ENCODE results near the gene PITPNC1. TPM values are rescaled to one million over a fixed set of nuclear protein-coding genes. Genes with fewer than 3 reads are reported as not detected.
A peak's percentile ranks its signal among the peaks of the same experiment; 100 is the strongest.
"Not testable (repeated sequence)": the region's sequence is repeated elsewhere in the genome, so short reads cannot be mapped to it uniquely, and the experiment has no call there.

Gene PITPNC1
- total RNA-seq, 2 donors from 2014 or later = 79.5 to 109 TPM

GRCh38 chr17:67577429-67578141, 200.5 kb downstream of the PITPNC1 start:
- Mint-ChIP-seq H3K27me3 (ENCODE audit: low read depth) (no peaks in the 10 kb centered on the region), H3K4me3 (peak overlapping the region in 1 of 2 donors; percentile 61), H3K9me3 (no peaks in the 10 kb centered on the region), H3K36me3 (ENCODE audit: insufficient read depth in 2 of 2) (peaks cover 2 to 4% of the 10 kb centered on the region in 2 donors), H3K27ac (peak overlapping the region; percentile 60), H3K4me1 (ENCODE audit: low read depth) (peaks cover 16% of the 10 kb centered on the region)
- DNase-seq = no peak
- no peak for ATAC-seq (replicated peaks in 1 of 2)

- peaks cover 16% of the 10 kb centered on the region for H3K4me1 Mint-ChIP-seq (ENCODE audit: low read depth)
- DNase-seq = no peak
- peak overlapping the region; percentile 5 for H3K27ac Mint-ChIP-seq
- no peaks in the 10 kb centered on the region for H3K9me3 Mint-ChIP-seq
- ATAC-seq (replicated peaks in 1 of 2) = no peak
- H3K36me3 Mint-ChIP-seq (ENCODE audit: insufficient read depth in 2 of 2) = peaks cover 2 to 4% of the 10 kb centered on the region in 2 donors
- H3K27me3 Mint-ChIP-seq (ENCODE audit: low read depth) = no peaks in the 10 kb centered on the region
- H3K4me3 Mint-ChIP-seq = peak overlapping the region in 1 of 2 donors; percentile 61
These were observed 201.0 kb downstream of the PITPNC1 start for GRCh38 chr17:67578142-67578457.

DNA sequence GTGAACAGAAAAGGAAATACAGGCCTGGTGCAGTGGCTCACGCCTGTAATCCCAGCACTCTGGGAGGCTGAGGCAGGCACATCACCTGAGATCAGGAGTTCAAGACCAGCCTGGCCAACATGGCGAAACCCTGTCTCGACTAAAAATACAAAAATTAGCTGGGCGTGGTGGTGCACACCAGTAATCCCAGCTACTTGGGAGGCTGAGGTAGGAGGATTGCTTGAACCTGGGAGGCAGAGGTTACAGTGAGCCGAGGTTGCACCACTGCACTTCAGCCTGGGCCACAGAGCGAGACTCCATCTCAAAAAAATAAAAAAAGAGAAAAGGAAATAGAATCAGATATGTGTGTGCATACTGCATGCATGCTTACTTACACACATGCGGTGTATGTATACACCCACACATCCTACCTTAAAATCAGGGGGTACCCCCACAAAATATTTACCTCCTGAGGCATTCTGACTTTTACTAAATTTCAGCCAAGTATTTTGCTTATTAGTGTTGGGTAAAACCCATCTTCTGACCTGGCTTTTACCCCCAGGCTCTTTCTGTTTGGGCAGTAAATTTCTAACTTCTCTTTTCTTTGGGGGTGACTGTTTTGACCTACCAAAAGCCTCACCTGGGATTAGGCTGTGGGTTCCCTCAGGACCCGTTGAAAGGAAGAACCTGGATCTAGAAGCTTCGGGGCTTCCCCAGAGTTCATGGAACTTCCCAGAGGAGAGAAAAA, 201.8 kb downstream of the PITPNC1 start:
- H3K36me3 Mint-ChIP-seq (ENCODE audit: insufficient read depth in 2 of 2); H3K27ac Mint-ChIP-seq; H3K27me3 Mint-ChIP-seq (ENCODE audit: low read depth); DNase-seq; H3K9me3 Mint-ChIP-seq; ATAC-seq (replicated peaks in 1 of 2): not testable (repeated sequence)
- peak overlapping the region in 1 of 2 donors; percentile 0 for H3K4me3 Mint-ChIP-seq
- H3K4me1 Mint-ChIP-seq (ENCODE audit: low read depth) = peaks cover 16% of the 10 kb centered on the region

- Mint-ChIP-seq H3K4me1 (ENCODE audit: low read depth) (peaks cover 8% of the 10 kb centered on the region), H3K9me3 (peaks cover 0 to 3% of the 10 kb centered on the region in 2 donors), H3K4me3 (no peak overlapping the region), H3K27ac (no peak overlapping the region), H3K27me3 (ENCODE audit: low read depth) (no peaks in the 10 kb centered on the region), H3K36me3 (ENCODE audit: insufficient read depth in 2 of 2) (peaks cover 5 to 10% of the 10 kb centered on the region in 2 donors)
- DNase-seq = no peak
- no peak for ATAC-seq (replicated peaks in 1 of 2)
These were observed 205.6 kb downstream of the PITPNC1 start for GRCh38 chr17:67582673-67583081.

GRCh38 chr17:67585077-67585602, 208.1 kb downstream of the PITPNC1 start:
- DNase-seq (no peak), ATAC-seq (replicated peaks in 1 of 2) (no peak)
- Mint-ChIP-seq H3K9me3 (peaks cover 0 to 3% of the 10 kb centered on the region in 2 donors), H3K4me1 (ENCODE audit: low read depth) (peaks cover 5% of the 10 kb centered on the region), H3K4me3 (no peak overlapping the region), H3K36me3 (ENCODE audit: insufficient read depth in 2 of 2) (peaks cover 3 to 10% of the 10 kb centered on the region in 2 donors), H3K27me3 (ENCODE audit: low read depth) (no peaks in the 10 kb centered on the region), H3K27ac (no peak overlapping the region)

DNA sequence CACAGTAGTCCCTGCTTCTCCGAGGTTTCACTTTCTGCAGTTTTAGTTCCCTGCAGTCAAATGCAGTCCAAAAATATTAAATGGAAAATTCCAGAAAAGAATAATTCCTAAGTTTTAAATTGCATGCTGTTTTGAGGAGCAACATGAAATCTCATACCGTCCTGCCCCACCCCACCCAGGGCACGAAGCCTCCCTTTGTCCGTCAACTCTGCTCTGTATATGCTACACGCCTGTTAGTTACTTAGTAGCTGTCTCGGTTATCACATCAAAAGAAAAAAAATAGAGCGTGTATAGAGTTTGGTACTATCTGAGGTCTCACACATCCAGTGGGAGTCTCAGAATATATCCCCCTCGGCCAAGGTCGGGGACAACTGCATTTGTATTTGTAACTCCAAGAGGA, 211.2 kb downstream of the PITPNC1 start:
- DNase-seq (no peak), ATAC-seq (replicated peaks in 1 of 2) (no peak)
- Mint-ChIP-seq H3K27me3 (ENCODE audit: low read depth) (no peaks in the 10 kb centered on the region), H3K4me1 (ENCODE audit: low read depth) (peaks cover 5% of the 10 kb centered on the region), H3K9me3 (peaks cover 0 to 3% of the 10 kb centered on the region in 2 donors), H3K27ac (no peak overlapping the region), H3K36me3 (ENCODE audit: insufficient read depth in 2 of 2) (peaks cover 3 to 8% of the 10 kb centered on the region in 2 donors), H3K4me3 (no peak overlapping the region)

DNA sequence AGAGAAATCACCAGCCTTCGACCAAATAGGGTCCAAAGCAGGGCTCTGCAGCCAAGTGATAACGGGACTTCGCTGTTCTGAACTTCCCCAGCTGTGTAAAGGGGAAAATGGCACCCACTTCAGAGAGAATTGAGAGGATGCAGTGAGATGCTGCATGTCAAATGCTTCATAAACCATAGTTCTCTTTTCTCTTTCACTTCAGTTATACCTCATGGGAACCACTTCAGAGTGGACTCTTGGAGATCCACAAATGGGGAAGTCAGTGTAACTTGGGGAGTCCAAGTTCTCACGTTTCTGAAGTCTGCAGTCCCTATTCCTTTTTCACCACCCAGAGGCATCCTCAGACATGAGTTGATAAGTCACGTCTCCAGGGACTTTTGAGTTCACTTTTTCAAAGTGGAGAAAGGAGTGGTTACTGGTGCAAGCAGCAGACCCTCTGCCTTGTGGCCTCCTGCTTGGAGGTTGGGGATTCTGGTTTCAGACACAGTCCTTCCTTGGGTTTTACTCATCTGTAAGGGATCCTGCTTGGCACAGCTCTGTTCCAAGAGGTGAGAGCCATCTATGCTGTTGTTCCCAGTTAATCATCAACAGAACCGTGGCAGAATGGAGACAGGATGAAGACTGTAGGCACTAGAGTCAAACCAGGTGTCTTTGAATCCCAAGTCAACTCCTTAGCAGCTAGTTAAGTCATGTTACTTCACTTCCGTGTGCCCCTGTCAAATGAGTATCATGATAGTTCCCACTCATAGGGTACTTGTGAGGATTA, 217.2 kb downstream of the PITPNC1 start:
- peaks cover 5% of the 10 kb centered on the region for H3K4me1 Mint-ChIP-seq (ENCODE audit: low read depth)
- H3K9me3 Mint-ChIP-seq = no peaks in the 10 kb centered on the region

GRCh38 chr17:67600408-67600807, 223.3 kb downstream of the PITPNC1 start:
- Mint-ChIP-seq H3K4me1 (ENCODE audit: low read depth) (peaks cover 6% of the 10 kb centered on the region), H3K27ac (peak overlapping the region; percentile 35), H3K4me3 (no peak overlapping the region), H3K36me3 (ENCODE audit: insufficient read depth in 2 of 2) (no peaks in the 10 kb centered on the region), H3K27me3 (ENCODE audit: low read depth) (no peaks in the 10 kb centered on the region), H3K9me3 (no peaks in the 10 kb centered on the region)
- ATAC-seq (replicated peaks in 1 of 2) (no peak), DNase-seq (no peak)

More for the DNA sequence above, 217.2 kb downstream of the PITPNC1 start:
- DNase-seq (no peak), ATAC-seq (replicated peaks in 1 of 2) (no peak)
- Mint-ChIP-seq H3K36me3 (ENCODE audit: insufficient read depth in 2 of 2) (peaks cover 0 to 3% of the 10 kb centered on the region in 2 donors), H3K27ac (peak overlapping the region; percentile 50), H3K27me3 (ENCODE audit: low read depth) (no peaks in the 10 kb centered on the region), H3K4me3 (no peak overlapping the region)

GRCh38 chr17:67601897-67602296, 224.8 kb downstream of the PITPNC1 start:
- Mint-ChIP-seq H3K4me1 (ENCODE audit: low read depth) (peaks cover 6% of the 10 kb centered on the region), H3K27ac (peak overlapping the region; percentile 17), H3K9me3 (no peaks in the 10 kb centered on the region), H3K36me3 (ENCODE audit: insufficient read depth in 2 of 2) (no peaks in the 10 kb centered on the region), H3K4me3 (no peak overlapping the region), H3K27me3 (ENCODE audit: low read depth) (no peaks in the 10 kb centered on the region)
- ATAC-seq (replicated peaks in 1 of 2) = no peak
- DNase-seq = no peak

DNA sequence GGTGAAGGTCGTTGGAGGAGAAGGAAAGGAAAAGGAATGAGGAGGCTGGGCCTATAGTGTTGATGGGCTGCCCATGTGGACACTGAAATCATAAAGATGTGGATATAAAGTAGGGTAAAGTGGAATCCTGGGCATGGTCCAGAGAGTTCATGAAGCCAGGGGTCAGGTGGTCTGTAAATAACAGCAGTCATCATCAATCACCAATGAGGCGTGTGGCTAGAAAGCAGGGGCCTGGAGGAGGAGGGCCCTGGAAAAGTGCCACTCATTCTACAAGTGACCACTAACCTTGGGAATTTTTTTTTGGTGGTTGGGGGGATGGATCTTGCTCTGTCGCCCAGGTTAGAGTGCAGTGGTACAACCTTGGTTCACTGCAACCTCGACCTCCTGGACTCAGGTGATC, 225.4 kb downstream of the PITPNC1 start:
- Mint-ChIP-seq H3K27me3 (ENCODE audit: low read depth) (no peaks in the 10 kb centered on the region), H3K4me1 (ENCODE audit: low read depth) (peaks cover 6% of the 10 kb centered on the region), H3K9me3 (no peaks in the 10 kb centered on the region), H3K36me3 (ENCODE audit: insufficient read depth in 2 of 2) (no peaks in the 10 kb centered on the region), H3K4me3 (no peak overlapping the region), H3K27ac (peak overlapping the region; percentile 17)
- DNase-seq (no peak), ATAC-seq (replicated peaks in 1 of 2) (no peak)

DNA sequence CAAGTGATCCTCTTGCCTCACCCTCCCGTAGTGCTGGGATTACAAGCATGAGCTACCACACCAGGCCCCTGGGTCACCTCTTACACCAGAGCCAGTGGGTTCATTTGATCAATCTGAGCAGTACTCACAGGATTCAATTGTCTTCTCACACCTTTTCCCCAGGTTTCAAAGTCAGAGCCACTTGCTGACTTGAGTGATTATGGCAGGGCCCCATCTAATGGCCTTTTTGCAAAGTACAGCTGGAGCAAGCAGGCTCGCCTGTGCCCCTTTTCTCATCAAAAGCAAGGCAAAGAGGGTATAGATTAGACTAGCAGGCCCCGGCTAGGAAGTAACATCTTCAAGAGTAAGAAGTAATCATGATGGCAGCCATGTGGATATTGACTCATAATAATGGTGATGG, 225.9 kb downstream of the PITPNC1 start:
- ATAC-seq (replicated peaks in 1 of 2) (peak; percentile 62 to 70), DNase-seq (peak; percentile 46 to 49)
- no peaks in the 10 kb centered on the region for H3K9me3 Mint-ChIP-seq
- H3K36me3 Mint-ChIP-seq (ENCODE audit: insufficient read depth in 2 of 2) = no peaks in the 10 kb centered on the region
- peaks cover 6% of the 10 kb centered on the region for H3K4me1 Mint-ChIP-seq (ENCODE audit: low read depth)
- no peak overlapping the region for H3K4me3 Mint-ChIP-seq
- H3K27ac Mint-ChIP-seq = no peak overlapping the region
- H3K27me3 Mint-ChIP-seq (ENCODE audit: low read depth) = no peaks in the 10 kb centered on the region

GRCh38 chr17:67605256-67605912, 228.3 kb downstream of the PITPNC1 start:
- no peaks in the 10 kb centered on the region for H3K9me3 Mint-ChIP-seq
- H3K4me3 Mint-ChIP-seq = no peak overlapping the region
- H3K36me3 Mint-ChIP-seq (ENCODE audit: insufficient read depth in 2 of 2) = peaks cover 0 to 3% of the 10 kb centered on the region in 2 donors
- ATAC-seq (replicated peaks in 1 of 2) (no peak), DNase-seq (no peak)
- no peak overlapping the region for H3K27ac Mint-ChIP-seq
- H3K27me3 Mint-ChIP-seq (ENCODE audit: low read depth) = no peaks in the 10 kb centered on the region
- H3K4me1 Mint-ChIP-seq (ENCODE audit: low read depth) = peaks cover 6% of the 10 kb centered on the region
